ENCODE measurements around the gene DSTN. TPM values are rescaled to one million over a fixed set of nuclear protein-coding genes. Genes with fewer than 3 reads are reported as not detected.

The DSTN gene
- total and polyA plus RNA-seq, 9 of the 15 experiments (the other 6 are each of a cell fraction or from before 2014, with no cell fraction given) = 25.7 to 88.3 (median 61.0) TPM

GRCh38 chr20:17635332-17636244 lies 65.7 kb downstream of the DSTN start:
- no peak overlapping the region for H3K27ac ChIP-seq (ENCODE audit: extremely low read depth, low read depth, low read length)
- H3K4me1 ChIP-seq (replicated peaks in 1 of 2; ENCODE audit: control insufficient read depth in 2 of 2, insufficient read depth in 2 of 2, low read length in 2 of 2) = peaks cover 0 to 6% of the 10 kb centered on the region in 2 experiments; a peak in 2 of 5 replicates
- FAIRE-seq (no peak), DNase-seq (ENCODE audit: extremely low read depth in 1 of 4, low spot score in 3 of 4) (no peak), ATAC-seq (no peak)
- intact Hi-C loops (cut with micrococcal nuclease) = no loop called here
- 76% methylated on average over 16 of the region's 25 CpGs for WGBS (ENCODE audit: insufficient coverage, low coverage, missing lambda C conversion rate)
- POLR2A ChIA-PET = no interaction called here
- no peaks in the 10 kb centered on the region for H4K20me1 ChIP-seq (replicated peaks; ENCODE audit: control insufficient read depth, insufficient read depth, low read length)
- no peak overlapping the region for H2AFZ ChIP-seq (ENCODE audit: low read depth, low read length)
- H3K9me1 ChIP-seq (ENCODE audit: control insufficient read depth, insufficient read depth, low read length) = no peaks in the 10 kb centered on the region
- no peak overlapping the region for H3K4me2 ChIP-seq (ENCODE audit: insufficient read depth, low read length)
- no peaks in the 10 kb centered on the region for H3K27me3 ChIP-seq (ENCODE audit: control insufficient read depth in 2 of 2, insufficient read depth in 2 of 2, low read length in 2 of 2)
- H3K79me2 ChIP-seq (ENCODE audit: control insufficient read depth, insufficient read depth, low read length) = no peaks in the 10 kb centered on the region
- H3K9ac ChIP-seq (ENCODE audit: insufficient read depth in 1 of 2, low read depth in 2 of 2, low read length in 2 of 2) = no peak overlapping the region
- H3K36me3 ChIP-seq (ENCODE audit: control insufficient read depth, insufficient read depth, low read length) = peaks cover 33% of the 10 kb centered on the region; the same call in 2 of the 3 replicates
- no peak overlapping the region for H3K4me3 ChIP-seq
- no peaks in the 10 kb centered on the region for H3K9me3 ChIP-seq (replicated peaks; ENCODE audit: control insufficient read depth, insufficient read depth, low read depth, low read length)
- in situ Hi-C loops (cut with MboI) = no loop called here
- CTCF ChIA-PET (ENCODE audit: low intra/inter-chr PET ratio) = no interaction called here
- BruUV-seq (replicated peaks) = no TSS peak
- TF ChIP-seq STAT6 (CRISPR knock-in tag; IDR thresholded peaks at IDR 0.05) (no peak), NR1H2 (CRISPR knock-in tag; IDR thresholded peaks at IDR 0.05) (no peak), MEIS2 (IDR thresholded peaks at IDR 0.05; ENCODE audit: partially characterized antibody) (no peak), NCOA1 (IDR thresholded peaks at IDR 0.05; ENCODE audit: low read depth) (no peak), FIP1L1 (IDR thresholded peaks at IDR 0.05; ENCODE audit: low read depth, low read length, poor library complexity, severe bottlenecking) (no peak), HDAC2 (IDR thresholded peaks at IDR 0.05) (no peak), GTF2B (IDR thresholded peaks at IDR 0.05; ENCODE audit: extremely low read depth, insufficient read length) (no peak), TAF15 (IDR thresholded peaks at IDR 0.05; ENCODE audit: low read depth, low read length) (no peak), BRF1 (IDR thresholded peaks at IDR 0.05; ENCODE audit: borderline replicate concordance, extremely low read depth, insufficient read length) (no peak), GMEB1 (CRISPR knock-in tag; IDR thresholded peaks at IDR 0.05) (no peak), MTA2 (IDR thresholded peaks at IDR 0.05; ENCODE audit: low read depth) (no peak), CREB5 (CRISPR knock-in tag; IDR thresholded peaks at IDR 0.05) (no peak), MAFF (IDR thresholded peaks at IDR 0.05; ENCODE audit: low read length) (no peak), XRCC5 (IDR thresholded peaks at IDR 0.05; ENCODE audit: low read depth, low read length) (no peak), SMARCE1 (IDR thresholded peaks at IDR 0.05) (no peak)
